Measurements from ENCODE around the gene TBC1D22A.

TBC1D22A gene

GRCh38 chr22:47213571-47214230 is 451.3 kb downstream of the TBC1D22A start:
- DNase-seq = no peak

DNA sequence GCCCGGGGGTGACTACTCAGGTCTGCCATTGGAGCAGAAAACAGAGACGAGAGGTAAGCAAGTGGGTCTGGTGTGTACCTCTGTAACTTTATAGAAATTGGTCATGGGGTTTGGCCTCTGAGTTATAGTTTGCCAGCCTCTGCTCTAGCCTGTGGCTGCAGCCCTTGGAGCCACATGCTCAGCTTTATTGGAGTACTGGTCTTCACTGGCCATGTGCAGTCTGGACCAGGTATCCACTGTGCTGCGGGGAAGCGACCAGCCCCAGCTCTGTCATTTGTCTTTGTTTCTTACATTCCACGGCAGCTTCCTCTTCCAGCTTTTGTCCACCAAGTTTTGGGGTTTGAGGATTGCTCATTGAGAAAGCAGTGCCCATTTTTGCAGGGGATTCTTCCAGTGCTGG is 453.4 kb downstream of the TBC1D22A start:
- no peak for DNase-seq

GRCh38 chr22:47218671-47219070 is 456.2 kb downstream of the TBC1D22A start:
- DNase-seq = no peak

DNA sequence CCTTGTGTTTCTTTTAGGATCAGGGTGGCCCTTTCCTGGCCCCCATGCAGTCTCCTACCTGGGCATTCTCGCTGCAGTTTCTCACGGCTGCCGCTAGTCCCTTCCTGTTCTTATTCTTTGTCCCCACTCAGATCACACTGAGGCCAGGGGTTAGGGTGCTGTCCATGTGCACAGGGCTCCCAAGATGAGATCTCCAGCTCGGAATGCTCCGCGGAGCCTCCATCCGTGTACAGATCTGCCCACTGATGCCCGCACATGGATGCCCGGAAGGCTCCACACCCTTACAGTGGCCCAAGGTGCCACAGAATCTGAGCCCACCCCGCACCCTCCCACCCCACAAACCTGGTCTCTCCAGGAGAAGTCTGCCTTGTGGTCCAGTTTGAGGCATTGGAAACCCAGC is 457.3 kb downstream of the TBC1D22A start:
- no peak for DNase-seq

- no peak for DNase-seq
Measured at GRCh38 chr22:47220752-47221151, 458.3 kb downstream of the TBC1D22A start.

DNA sequence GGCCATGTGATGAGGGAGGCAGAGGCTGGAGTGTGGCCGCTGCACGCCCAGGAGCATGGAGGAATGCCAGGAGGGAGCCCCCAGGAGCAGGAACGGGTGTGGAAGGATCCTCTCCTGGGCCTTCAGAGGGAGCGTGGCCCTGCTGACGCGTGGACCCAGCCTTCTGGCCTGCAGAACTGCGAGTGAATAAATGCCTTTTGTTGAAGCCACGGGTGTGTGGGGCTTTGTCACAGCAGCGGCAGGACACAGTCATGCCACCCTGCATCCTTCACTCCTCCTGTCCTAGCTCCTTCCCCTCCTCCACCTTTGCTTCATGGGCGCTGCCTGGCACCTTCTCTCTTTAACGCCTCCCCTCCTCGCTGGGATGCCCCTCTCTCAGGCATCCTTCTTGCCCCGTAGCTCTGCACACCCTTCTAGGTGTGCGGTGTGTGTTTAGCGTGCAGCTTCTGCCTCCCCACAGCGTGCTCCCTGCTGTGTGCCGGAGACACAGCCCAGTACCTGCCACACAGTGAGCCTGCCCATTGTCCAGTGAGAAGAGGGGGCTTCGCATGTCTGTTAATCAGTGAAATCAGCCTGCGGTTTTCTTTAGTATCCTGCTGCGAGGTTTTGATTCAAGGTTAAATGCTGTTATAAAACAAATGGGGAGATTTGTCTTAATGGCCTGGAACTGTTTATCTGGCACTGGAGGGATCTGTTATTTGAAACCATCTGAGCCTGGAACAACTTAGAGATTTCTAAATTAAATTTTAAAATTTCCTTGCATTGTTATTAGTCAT is 459.6 kb downstream of the TBC1D22A start:
- no peak for DNase-seq
